ENCODE results near the gene MAMDC2. TPM values are rescaled to one million over a fixed set of nuclear protein-coding genes. Genes with fewer than 3 reads are reported as not detected.

Gene MAMDC2
- total and polyA plus RNA-seq, 2 donors (not counting 1 experiment from before 2014, with no cell fraction given), result 14.4 to 23.0 TPM

GRCh38 chr9:70257502-70257901, 213.9 kb downstream of the MAMDC2 start:
- Histone ChIP-seq H3K9me3 (ENCODE audit: control insufficient read depth, insufficient read depth, low read depth, low read length) (no peaks in the 10 kb centered on the region), H2AFZ (ENCODE audit: low read length) (no peak overlapping the region), H3K27ac (ENCODE audit: insufficient read depth, low read length) (peak overlapping the region; percentile 99), H3K79me2 (ENCODE audit: control insufficient read depth, insufficient read depth, low read length) (peaks cover 41% of the 10 kb centered on the region), H3K9ac (ENCODE audit: insufficient read depth, low read length) (no peak overlapping the region), H3K27me3 (ENCODE audit: control insufficient read depth, insufficient read depth, low read length) (no peaks in the 10 kb centered on the region), H3K4me1 (ENCODE audit: control insufficient read depth, extremely low read depth, insufficient read depth, low read length) (peaks cover 10% of the 10 kb centered on the region), H4K20me1 (ENCODE audit: control insufficient read depth, extremely low read depth, insufficient read depth, low read length) (no peaks in the 10 kb centered on the region), H3K4me2 (ENCODE audit: extremely low read depth, insufficient read depth, low read length) (peak overlapping the region; percentile 61), H3K4me3 (replicated peaks in 1 of 4; ENCODE audit: control extremely low read depth in 1 of 4, insufficient read depth in 1 of 4, low read depth in 3 of 4, low read length in 4 of 4) (peak overlapping the region; percentile 8 to 94 (median 62)), H3K36me3 (ENCODE audit: control insufficient read depth, insufficient read depth, low read length) (peaks cover 4% of the 10 kb centered on the region)
- TF ChIP-seq EZH2 (IDR thresholded peaks at IDR 0.05; ENCODE audit: low read length, missing control alignments), result no peak
- TF ChIP-seq CTCF (conservative IDR thresholded peaks at IDR 0.05 in 1 of 2, IDR thresholded peaks at IDR 0.05 in 1 of 2; ENCODE audit: low read depth in 1 of 2, low read length in 2 of 2), result no peak
- no peak for DNase-seq (ENCODE audit: low read depth in 2 of 2)

- Histone ChIP-seq H3K4me1 (ENCODE audit: control insufficient read depth, extremely low read depth, insufficient read depth, low read length) (peaks cover 10% of the 10 kb centered on the region), H2AFZ (ENCODE audit: low read length) (peak overlapping the region; percentile 57), H3K4me3 (replicated peaks in 1 of 4; ENCODE audit: control extremely low read depth in 1 of 4, insufficient read depth in 1 of 4, low read depth in 3 of 4, low read length in 4 of 4) (peak overlapping the region; percentile 58 to 94 (median 62)), H3K4me2 (ENCODE audit: extremely low read depth, insufficient read depth, low read length) (peak overlapping the region; percentile 98), H3K79me2 (ENCODE audit: control insufficient read depth, insufficient read depth, low read length) (peaks cover 46% of the 10 kb centered on the region), H3K27me3 (ENCODE audit: control insufficient read depth, insufficient read depth, low read length) (no peaks in the 10 kb centered on the region), H3K9me3 (ENCODE audit: control insufficient read depth, insufficient read depth, low read depth, low read length) (no peaks in the 10 kb centered on the region), H3K36me3 (ENCODE audit: control insufficient read depth, insufficient read depth, low read length) (peaks cover 4% of the 10 kb centered on the region), H3K27ac (ENCODE audit: insufficient read depth, low read length) (peak overlapping the region; percentile 99), H4K20me1 (ENCODE audit: control insufficient read depth, extremely low read depth, insufficient read depth, low read length) (no peaks in the 10 kb centered on the region), H3K9ac (ENCODE audit: insufficient read depth, low read length) (peak overlapping the region; percentile 98)
- peak; percentile 52 to 72 for DNase-seq (ENCODE audit: low read depth in 2 of 2)
- TF ChIP-seq EZH2 (IDR thresholded peaks at IDR 0.05; ENCODE audit: low read length, missing control alignments) (no peak), CTCF (conservative IDR thresholded peaks at IDR 0.05 in 1 of 2, IDR thresholded peaks at IDR 0.05 in 1 of 2; ENCODE audit: low read depth in 1 of 2, low read length in 2 of 2) (no peak)
These were observed 214.5 kb downstream of the MAMDC2 start for GRCh38 chr9:70257991-70258691.

GRCh38 chr9:70258692-70259511, 215.3 kb downstream of the MAMDC2 start, which contains the start of gene SMC5:
SMC5 (plus strand) TSS chr9:70258978; CDS start chr9:70259079, 101 bp downstream.
- H2AFZ ChIP-seq (ENCODE audit: low read length), result peak within 1 kb of the TSS; percentile 64
- peak; percentile 90 to 93 for DNase-seq (ENCODE audit: low read depth in 2 of 2)
- H3K4me2 ChIP-seq (ENCODE audit: extremely low read depth, insufficient read depth, low read length), result peak within 1 kb of the TSS; percentile 98

More at GRCh38 chr9:70258692-70259511, 215.3 kb downstream of the MAMDC2 start, which contains the start of gene SMC5:
- Histone ChIP-seq H3K9me3 (ENCODE audit: control insufficient read depth, insufficient read depth, low read depth, low read length) (no peaks in the 10 kb centered on the region), H3K36me3 (ENCODE audit: control insufficient read depth, insufficient read depth, low read length) (peaks cover 4% of the 10 kb centered on the region), H4K20me1 (ENCODE audit: control insufficient read depth, extremely low read depth, insufficient read depth, low read length) (no peaks in the 10 kb centered on the region), H3K27me3 (ENCODE audit: control insufficient read depth, insufficient read depth, low read length) (no peaks in the 10 kb centered on the region), H3K4me1 (ENCODE audit: control insufficient read depth, extremely low read depth, insufficient read depth, low read length) (peaks cover 12% of the 10 kb centered on the region), H3K9ac (ENCODE audit: insufficient read depth, low read length) (peak within 1 kb of the TSS; percentile 98), H3K27ac (ENCODE audit: insufficient read depth, low read length) (peak within 1 kb of the TSS; percentile 99), H3K79me2 (ENCODE audit: control insufficient read depth, insufficient read depth, low read length) (peaks cover 54% of the 10 kb centered on the region), H3K4me3 (replicated peaks in 1 of 4; ENCODE audit: control extremely low read depth in 1 of 4, insufficient read depth in 1 of 4, low read depth in 3 of 4, low read length in 4 of 4) (peak within 1 kb of the TSS; percentile 78 to 94 (median 91))
- TF ChIP-seq CTCF (conservative IDR thresholded peaks at IDR 0.05 in 1 of 2, IDR thresholded peaks at IDR 0.05 in 1 of 2; ENCODE audit: low read depth in 1 of 2, low read length in 2 of 2), result no peak
- TF ChIP-seq EZH2 (IDR thresholded peaks at IDR 0.05; ENCODE audit: low read length, missing control alignments), result no peak
